Heart left ventricle (tissue), 16 donors: ENCODE measurements around the gene SNRPD3. TPM values are rescaled to one million over a fixed set of nuclear protein-coding genes. Genes with fewer than 3 reads are reported as not detected.
"Not testable (repeated sequence)": the region's sequence is repeated elsewhere in the genome, so short reads cannot be mapped to it uniquely, and the experiment has no call there.

Source experiments
- ATAC-seq, 4 donors: fragments of 200-7000 bp; cut with Tn5 transposase; one replicate each; pipeline ENCODE4 v1.9.1; 2020 to 2022; ENCODE audit warnings: moderate library complexity in 4 of 4, mild to moderate bottlenecking in 3 of 4, moderate number of reproducible peaks in 1 of 4
- DNase-seq, 5 donors: peaks; one replicate each; pipeline ENCODE4 v3.0.0-alpha.2; 2020
- H3K27ac ChIP-seq, 12 donors: fragments of 200-600 bp; sonication (generic) in 4 of 12; one replicate each; pipeline versions ENCODE4 v1.5.0 to v1.8.0; 2016 to 2022; ENCODE audit warnings: mild to moderate bottlenecking in 2 of 12
- H3K27me3 ChIP-seq, 9 donors: fragments of 200-600 bp; sonication (generic) in 2 of 9; one replicate each; pipeline versions ENCODE4 v1.5.1 to v1.8.0; 2016 to 2022; ENCODE audit warnings: mild to moderate bottlenecking in 3 of 9
- H3K36me3 ChIP-seq, 9 donors: fragments of 200-600 bp; sonication (generic) in 2 of 9; one replicate each; pipeline versions ENCODE4 v1.5.0 to v1.8.0; 2018 to 2022; ENCODE audit warnings: mild to moderate bottlenecking in 2 of 9
- H3K4me1 ChIP-seq, 12 donors: fragments of 200-600 bp; sonication (generic) in 4 of 12; one replicate each; pipeline versions ENCODE4 v1.5.0 to v1.8.0; 2016 to 2022; ENCODE audit warnings: mild to moderate bottlenecking in 3 of 12
- H3K4me3 ChIP-seq, 12 donors: fragments of 200-600 bp; sonication (generic) in 4 of 12; one replicate each; pipeline versions ENCODE4 v1.5.0 to v1.8.0; 2017 to 2022; ENCODE audit warnings: mild to moderate bottlenecking in 9 of 12, moderate library complexity in 4 of 12
- H3K9me3 ChIP-seq, 12 donors: fragments of 200-600 bp; sonication (generic) in 4 of 12; one replicate each; pipeline versions ENCODE4 v1.5.0 to v1.8.0; 2016 to 2022; ENCODE audit warnings: mild to moderate bottlenecking in 1 of 12
- CTCF ChIP-seq, 12 donors: fragments of 200-600 bp; sonication (generic) in 4 of 12; IDR thresholded peaks; one replicate each; pipeline versions ENCODE4 v1.5.0 to v1.8.0; 2018 to 2022; ENCODE audit warnings: antibody characterized with exemption in 12 of 12, mild to moderate bottlenecking in 5 of 12
- POLR2A ChIP-seq, 2 donors: fragments of 450-650 bp; IDR thresholded peaks; one replicate each; pipeline ENCODE4 v1.6.1; 2017; ENCODE audit warnings: antibody characterized with exemption in 2 of 2, mild to moderate bottlenecking in 2 of 2, moderate library complexity in 2 of 2
- WGBS, 4 donors: extraction: QIAGEN DNeasy Blood & Tissue Kit in 2 of 4; methylation state at CpG; one replicate each; pipeline versions ENCODE4 v1.1.5 to v1.1.7; 2013 to 2018; 5-methylcytosine and 5-hydroxymethylcytosine counted together
- intact Hi-C, 10 donors: fragments of 100-400 bp; cut with DNase I; formaldehyde crosslinking; loops; one replicate each; pipeline versions ENCODE4 v1.11.1 to v1.14.2; 2022
- polyA plus RNA-seq, 2 donors: library from polyadenylated mRNA; stranded (reverse); fragments of 200-250 nt; gene quantifications; one replicate each; pipeline ENCODE4 v1.2.3, GENCODE V29; 2013
- total RNA-seq, 9 donors: library from RNA; depleted of rRNA in 2 of 9; stranded (reverse); fragments of >200 nt in 2 of 9; fragmentation: NEBNext Ultra II Directional in 3 of 9; extraction: Animal tissue kit (Norgen Biotek cat#: 25700) in 3 of 9; gene quantifications; one replicate each; pipeline versions ENCODE4 v1.1.0 to v1.2.4, GENCODE V29; 2016 to 2023
- donor health status: ischemic (EF 13 %, LVEDD 7.1; RV severe dilation, severe dysfunction).
- donor health status: healthy with polysubstance abuse.
- donor health status: DM: no; HTN: yes; CAD: no.
- donor health status: DM: no; HTN: no; CAD: no.
- donor health status: ischemic (EF 25% LVEDD 6.9; RV normal size, moderate dysfunction).
- donor health status: ischemic (EF 25% LVEDD 5.7; RV mildly dilated, moderate dysfunction).
- donor health status: healthy.
- donor health status: DM: yes; HTN: yes; CAD: no.
- donor health status: ischemic (EF 35%, LVEDD 5.7; RV mildly dilated, moderate dysfunction).
- donor health status: nonischemic (EF 11% LVEDD 7.7; RV severe dilation, severe dysfunction).
- donor health status: DM: yes; HTN: yes; CAD: no.
- donor health status: PGD.
- donor health status: ischemic (EF 29% LVEDD 5.4; RV normal size, mild dysfunction).
- donor health status: nonischemic (EF 23%, LVEDD 6.1; RV moderate dilation, normal function).

Gene SNRPD3
- total and polyA plus RNA-seq, 11 donors = 64.8 to 227 (median 74.1) TPM

- no peak for TF ChIP-seq POLR2A (IDR thresholded peaks at IDR 0.05)
- TF ChIP-seq CTCF (IDR thresholded peaks at IDR 0.05) = no peak
Observed at GRCh38 chr22:24523873-24524272, 31.9 kb upstream of the SNRPD3 start.

GRCh38 chr22:24525416-24526037 is 30.3 kb upstream of the SNRPD3 start:
- H3K4me3 ChIP-seq = no peak overlapping the region
- no peak overlapping the region for H3K27ac ChIP-seq
- no peaks in the 10 kb centered on the region for H3K9me3 ChIP-seq
- H3K27me3 ChIP-seq = no peaks in the 10 kb centered on the region
- WGBS, 4 donors = 9 to 14% (median 14%) methylated on average over 12 of the region's 12 CpGs
- intact Hi-C loops = loop anchor here in 6 of 10 donors (1.0 to 10.0 kb wide), 6 partner anchors 103 to 341 kb away; partner anchors contain the start of gene SUSD2 (in 2 of the 6)
- H3K4me1 ChIP-seq = peaks cover 0 to 27% (median 11%) of the 10 kb centered on the region in 12 donors
- TF ChIP-seq CTCF (IDR thresholded peaks at IDR 0.05) (peak; percentile 73 to 90 (median 84)), POLR2A (IDR thresholded peaks at IDR 0.05) (no peak)
- no peaks in the 10 kb centered on the region for H3K36me3 ChIP-seq
- DNase-seq = peak; percentile 66 to 84 (median 76)
- peak in 3 of 4 donors; percentile 83 to 86 (median 86) for ATAC-seq

More at GRCh38 chr22:24523873-24524272, 31.9 kb upstream of the SNRPD3 start:
- H3K27ac ChIP-seq = peak overlapping the region in 2 of 12 donors; percentile 30 to 49
- WGBS, 4 donors = 54 to 72% (median 57%) methylated on average over 2 of the region's 2 CpGs
- intact Hi-C loops = loop anchor here in 8 of 10 donors (1.0 to 10.0 kb wide), 12 partner anchors 12 to 339 kb away; partner anchors contain the start of genes ADORA2A (in 2 of the 8), SUSD2 (in 2 of the 8) and SPECC1L (in 1 of the 8)
- no peaks in the 10 kb centered on the region for H3K27me3 ChIP-seq
- ATAC-seq (no peak), DNase-seq (no peak)
- H3K9me3 ChIP-seq = no peaks in the 10 kb centered on the region
- no peaks in the 10 kb centered on the region for H3K36me3 ChIP-seq
- H3K4me1 ChIP-seq = peaks cover 0 to 32% (median 17%) of the 10 kb centered on the region in 12 donors
- no peak overlapping the region for H3K4me3 ChIP-seq

- TF ChIP-seq CTCF (IDR thresholded peaks at IDR 0.05) (no peak), POLR2A (IDR thresholded peaks at IDR 0.05) (no peak)
- WGBS, 4 donors = 77 to 89% (median 86%) methylated on average over 2 of the region's 2 CpGs
- no peak overlapping the region for H3K4me3 ChIP-seq
- no peak for DNase-seq
- H3K27ac ChIP-seq = no peak overlapping the region
- H3K4me1 ChIP-seq = peaks cover 0 to 27% (median 11%) of the 10 kb centered on the region in 12 donors
- H3K27me3 ChIP-seq = no peaks in the 10 kb centered on the region
- H3K36me3 ChIP-seq = no peaks in the 10 kb centered on the region
- no peak for ATAC-seq
- intact Hi-C loops = loop anchor here in 4 of 10 donors (5.0 to 10.0 kb wide), 3 partner anchors 199 to 341 kb away; partner anchors contain the start of gene SUSD2 (in 2 of the 4)
- no peaks in the 10 kb centered on the region for H3K9me3 ChIP-seq
Observed at GRCh38 chr22:24526191-24526590, 29.6 kb upstream of the SNRPD3 start.

- H3K36me3 ChIP-seq = no peaks in the 10 kb centered on the region
- no peak overlapping the region for H3K4me3 ChIP-seq
- 86 to 89% (median 89%) methylated on average over 2 of the region's 2 CpGs for WGBS, 4 donors
- intact Hi-C loops = loop anchor here in 4 of 10 donors (5.0 to 10.0 kb wide), 3 partner anchors 203 to 345 kb away; partner anchors contain the start of gene SUSD2 (in 2 of the 4)
- TF ChIP-seq POLR2A (IDR thresholded peaks at IDR 0.05) (no peak), CTCF (IDR thresholded peaks at IDR 0.05) (no peak)
- no peak overlapping the region for H3K27ac ChIP-seq
- no peaks in the 10 kb centered on the region for H3K9me3 ChIP-seq
- no peaks in the 10 kb centered on the region for H3K27me3 ChIP-seq
- ATAC-seq (no peak), DNase-seq (no peak)
- peaks cover 0 to 14% (median 6%) of the 10 kb centered on the region in 12 donors for H3K4me1 ChIP-seq
Observed at GRCh38 chr22:24529898-24530297, 25.9 kb upstream of the SNRPD3 start.

- ATAC-seq, H3K4me1 ChIP-seq, intact Hi-C loops, H3K27me3 ChIP-seq, H3K36me3 ChIP-seq, H3K4me3 ChIP-seq, H3K9me3 ChIP-seq, H3K27ac ChIP-seq, DNase-seq: not testable (repeated sequence)
- 76 to 94% (median 90%) methylated on average over 3 of the region's 3 CpGs for WGBS, 4 donors
Observed at GRCh38 chr22:24530968-24531367, 24.8 kb upstream of the SNRPD3 start.
